Measurements from ENCODE around the gene POFUT2. TPM values are rescaled to one million over a fixed set of nuclear protein-coding genes. Genes with fewer than 3 reads are reported as not detected.
A peak's percentile ranks its signal among the peaks of the same experiment; 100 is the strongest.
"Not testable (repeated sequence)": the region's sequence is repeated elsewhere in the genome, so short reads cannot be mapped to it uniquely, and the experiment has no call there.

POFUT2 gene
- total RNA-seq, 1 experiment from 2014 or later: 33.0 TPM

DNA sequence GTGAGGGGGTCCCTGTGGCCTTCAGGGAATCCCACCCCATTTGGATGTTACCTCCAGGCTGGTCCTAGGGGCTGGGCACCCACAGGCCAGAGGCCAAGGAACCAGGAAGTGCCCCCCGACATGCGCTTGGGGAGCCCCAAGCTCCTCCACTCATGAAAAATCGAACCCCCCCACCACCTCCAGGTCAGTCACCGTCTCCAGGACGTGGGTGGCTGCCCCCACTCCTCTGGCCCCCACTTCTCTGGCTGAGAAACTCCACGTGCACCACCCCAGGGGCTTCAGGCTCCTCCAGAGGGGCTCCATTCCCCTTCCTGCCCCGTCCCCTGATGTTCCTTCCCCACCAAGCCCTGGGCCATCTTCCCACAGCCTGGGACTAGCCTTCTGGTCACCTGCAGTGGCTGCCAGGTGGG lies 30.5 kb upstream of the POFUT2 start:
- no peaks in the 10 kb centered on the region for H3K36me3 ChIP-seq
- no peaks in the 10 kb centered on the region for H3K27me3 ChIP-seq
- no peak overlapping the region for H3K4me3 ChIP-seq
- no peaks in the 10 kb centered on the region for H3K9me3 ChIP-seq
- no peak for DNase-seq

DNA sequence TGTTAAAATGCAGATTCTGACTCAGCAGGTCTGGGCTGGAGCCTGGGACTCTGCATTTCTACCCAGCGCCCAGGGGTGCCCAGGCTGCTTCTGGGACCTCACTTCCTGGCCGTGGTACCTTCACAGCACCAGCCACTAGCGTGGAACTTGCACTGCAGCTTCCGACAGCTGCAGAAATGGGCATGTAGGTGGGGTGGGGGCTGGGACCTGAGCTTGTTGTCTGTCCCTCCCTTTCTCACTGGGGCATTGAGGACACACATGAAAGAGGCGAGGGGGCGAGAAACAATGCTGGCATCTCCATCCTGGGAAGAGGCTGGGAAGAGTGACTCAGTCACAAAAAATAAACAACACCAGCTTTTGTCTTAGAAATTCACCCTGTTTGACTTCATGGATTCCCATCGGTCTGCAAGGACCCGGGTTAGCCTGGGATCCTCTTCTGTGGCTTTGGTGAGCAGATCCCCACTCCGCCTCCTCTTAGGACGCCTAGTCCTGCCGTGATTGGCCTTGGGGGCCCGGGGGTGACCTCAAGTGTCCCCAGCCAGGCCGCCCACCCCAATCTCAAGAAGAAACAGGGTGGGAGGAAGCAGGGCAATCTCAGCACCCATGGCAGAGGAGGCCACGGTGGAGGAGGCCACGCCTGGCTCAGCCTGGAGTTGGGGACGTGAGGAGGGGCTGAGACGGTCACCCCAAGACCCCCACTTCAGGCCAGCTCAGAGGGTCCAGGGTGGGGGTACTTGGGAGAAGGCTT lies 29.9 kb upstream of the POFUT2 start:
- H3K27me3 ChIP-seq: no peaks in the 10 kb centered on the region
- DNase-seq: peak; percentile 83
- peaks cover 2% of the 10 kb centered on the region; the same call in 1 of the 2 replicates for H3K9me3 ChIP-seq
- H3K36me3 ChIP-seq: no peaks in the 10 kb centered on the region
- H3K4me3 ChIP-seq: no peak overlapping the region

DNA sequence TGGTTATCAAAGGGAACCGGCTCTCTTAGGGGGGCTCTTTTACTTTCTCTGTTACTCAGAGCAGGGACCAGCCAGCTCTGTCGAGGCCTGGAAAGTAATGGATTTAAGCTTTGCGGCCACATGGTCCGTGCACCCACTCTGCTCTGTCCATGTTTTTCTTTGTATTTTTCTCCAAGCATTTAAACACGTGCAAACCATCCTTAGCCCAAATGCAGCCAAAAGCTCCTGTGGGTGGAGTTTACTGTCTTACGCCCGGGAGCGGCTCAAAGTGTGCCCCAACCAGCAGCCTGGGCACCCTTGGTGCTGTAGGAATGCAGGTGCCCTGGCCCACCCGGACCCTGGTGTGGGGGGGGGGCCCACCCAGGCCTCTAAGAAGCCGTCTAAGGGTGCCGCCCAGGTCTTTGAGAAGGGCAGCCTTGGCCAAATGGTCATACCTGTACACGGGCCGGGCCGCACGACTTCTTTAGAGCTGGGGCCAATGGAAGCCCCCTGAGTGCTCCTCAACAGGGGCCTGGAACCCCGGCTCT lies 29.2 kb upstream of the POFUT2 start:
- DNase-seq: no peak
- H3K4me3 ChIP-seq: no peak overlapping the region
- H3K36me3 ChIP-seq: no peaks in the 10 kb centered on the region
- H3K9me3 ChIP-seq: peaks cover 7% of the 10 kb centered on the region
- no peaks in the 10 kb centered on the region for H3K27me3 ChIP-seq

DNA sequence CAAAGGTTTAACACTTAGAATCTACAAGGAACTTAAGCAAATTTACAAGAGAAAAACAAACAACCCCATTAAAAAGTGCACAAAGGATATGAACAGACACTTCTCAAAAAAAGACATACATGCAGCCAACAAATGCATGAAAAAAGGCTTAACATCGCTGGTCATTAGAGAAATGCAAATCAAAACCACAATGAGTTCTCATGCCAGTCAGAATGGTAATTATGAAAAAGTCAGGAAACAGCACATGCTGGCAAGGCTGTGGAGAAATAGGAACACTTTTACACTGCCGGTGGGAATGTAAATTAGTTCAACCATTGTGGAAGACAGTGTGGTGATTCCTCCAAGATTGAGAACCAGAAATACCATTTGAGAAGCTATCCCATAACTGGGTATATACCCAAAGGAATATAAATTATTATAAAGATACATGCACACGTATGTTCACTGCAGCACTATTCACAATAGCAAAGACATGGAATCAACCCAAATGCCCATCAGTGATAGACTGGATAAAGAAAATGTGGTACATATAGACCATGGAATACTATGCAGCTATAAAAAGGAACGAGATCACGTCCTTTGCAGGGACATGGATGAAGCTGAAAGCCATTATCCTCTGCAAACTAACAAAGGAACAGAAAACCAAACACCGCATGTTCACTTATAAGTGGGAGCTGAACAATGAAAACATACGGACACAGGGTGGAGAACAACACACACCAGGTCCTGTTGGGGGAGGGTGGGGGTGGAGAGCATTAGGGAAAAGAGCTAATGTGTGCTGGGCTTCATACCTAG lies 28.2 kb upstream of the POFUT2 start:
- not testable (repeated sequence) for H3K9me3 ChIP-seq, H3K4me3 ChIP-seq, DNase-seq, H3K27me3 ChIP-seq, H3K36me3 ChIP-seq

DNA sequence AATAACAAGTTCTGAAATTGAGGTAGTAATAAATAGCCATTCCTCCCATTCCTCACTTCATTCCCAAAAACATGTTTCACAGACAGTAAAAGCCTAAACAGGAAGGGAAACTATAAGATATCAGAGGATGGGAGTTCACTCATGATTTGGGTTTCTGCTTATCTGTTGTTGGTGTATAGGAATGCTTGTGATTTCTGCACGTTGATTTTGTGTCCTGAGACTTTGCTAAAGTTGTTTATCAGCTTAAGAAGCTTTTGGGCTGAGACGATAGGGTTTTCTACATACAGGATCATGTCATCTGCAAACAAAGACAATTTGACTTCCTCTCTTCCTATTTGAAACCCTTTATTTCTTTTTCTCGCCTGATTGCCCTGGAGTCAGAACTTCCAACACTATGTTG lies 26.0 kb upstream of the POFUT2 start:
- Histone ChIP-seq H3K36me3 (no peaks in the 10 kb centered on the region), H3K4me3 (no peak overlapping the region), H3K27me3 (no peaks in the 10 kb centered on the region), H3K9me3 (peaks cover 7% of the 10 kb centered on the region)
- no peak for DNase-seq

DNA sequence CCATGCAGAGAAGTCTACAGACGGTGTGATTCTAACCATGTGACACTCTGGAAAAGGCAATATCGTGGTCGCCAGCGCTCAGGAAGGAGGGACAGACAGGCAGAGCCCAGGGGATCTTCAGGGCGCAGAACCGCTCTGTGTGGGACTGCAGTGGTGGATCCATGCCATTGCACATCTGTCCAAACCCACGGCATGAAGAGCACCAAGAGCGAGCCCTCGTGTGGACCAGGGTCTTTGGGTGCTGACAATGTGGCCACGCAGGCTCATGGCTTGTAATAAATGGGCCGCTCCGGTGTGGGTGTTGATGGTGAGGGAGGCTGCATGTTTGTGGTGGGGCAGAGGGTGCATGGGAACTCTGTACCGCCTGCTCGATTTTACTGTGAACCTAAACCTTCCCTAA lies 25.3 kb upstream of the POFUT2 start:
- peaks cover 7% of the 10 kb centered on the region for H3K9me3 ChIP-seq
- no peak for DNase-seq
- no peaks in the 10 kb centered on the region for H3K36me3 ChIP-seq
- no peak overlapping the region for H3K4me3 ChIP-seq
- H3K27me3 ChIP-seq: no peaks in the 10 kb centered on the region

DNA sequence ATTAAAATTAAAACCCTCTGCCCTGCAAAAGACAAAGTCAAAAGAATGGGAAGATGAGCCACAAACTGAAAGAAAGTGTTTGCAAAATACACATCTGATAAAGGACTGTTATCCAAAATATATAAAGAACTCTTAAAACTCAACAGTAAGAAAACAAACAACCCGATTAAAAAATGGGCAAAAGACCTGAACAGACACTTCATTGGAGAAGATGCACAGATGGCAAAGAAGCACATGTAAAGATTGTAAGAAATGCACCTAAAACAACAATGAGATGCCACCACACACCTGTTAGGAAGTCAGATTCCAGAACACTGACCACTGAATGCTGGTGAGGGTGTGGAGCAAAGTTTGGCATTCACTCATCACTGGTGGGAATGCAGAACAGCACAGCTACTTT lies 24.6 kb upstream of the POFUT2 start:
- Histone ChIP-seq H3K36me3 (no peaks in the 10 kb centered on the region), H3K9me3 (peaks cover 7% of the 10 kb centered on the region), H3K27me3 (no peaks in the 10 kb centered on the region), H3K4me3 (no peak overlapping the region)
- no peak for DNase-seq

DNA sequence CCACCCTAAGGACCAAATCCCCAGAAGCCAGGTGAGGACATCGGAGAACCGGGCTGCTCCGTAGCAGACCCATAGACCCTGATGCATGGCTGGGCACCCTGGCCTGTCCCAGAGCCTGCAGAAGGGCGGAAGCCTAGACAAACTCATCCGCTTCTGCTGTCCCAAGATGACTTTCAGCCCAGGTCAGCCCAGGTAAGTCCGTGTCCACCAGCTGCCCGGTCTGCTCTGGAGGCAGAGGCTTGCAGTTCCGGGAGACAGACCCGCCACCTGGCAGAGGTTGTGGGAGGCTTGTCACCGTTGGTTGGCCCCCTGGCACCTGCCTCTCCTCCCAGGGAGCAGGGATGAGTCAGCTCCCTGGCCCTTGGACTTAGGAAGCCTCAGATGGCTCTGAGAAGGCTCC lies 22.8 kb upstream of the POFUT2 start:
- H3K27me3 ChIP-seq: no peaks in the 10 kb centered on the region
- no peak for DNase-seq
- H3K4me3 ChIP-seq: no peak overlapping the region
- H3K36me3 ChIP-seq: no peaks in the 10 kb centered on the region
- peaks cover 7% of the 10 kb centered on the region for H3K9me3 ChIP-seq

DNA sequence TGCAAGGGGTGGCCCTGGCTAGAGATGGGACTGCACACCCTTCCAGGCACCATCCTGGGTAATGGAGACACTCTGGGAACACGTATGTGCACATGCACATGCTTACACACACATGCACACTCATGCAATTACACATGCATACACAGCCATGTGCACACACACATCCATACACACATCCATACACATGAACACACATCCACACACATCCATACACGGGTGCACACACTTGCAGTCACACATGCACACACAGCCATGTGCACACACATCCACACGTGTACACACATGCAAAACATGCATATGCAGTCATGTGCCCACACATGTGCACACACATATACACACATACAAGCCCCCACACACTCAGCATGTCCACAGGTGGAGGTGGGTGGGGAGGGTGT lies 22.3 kb upstream of the POFUT2 start:
- no peak for DNase-seq
- H3K36me3 ChIP-seq: no peaks in the 10 kb centered on the region
- H3K4me3 ChIP-seq: no peak overlapping the region
- H3K9me3 ChIP-seq: peaks cover 7% of the 10 kb centered on the region
- H3K27me3 ChIP-seq: no peaks in the 10 kb centered on the region

DNA sequence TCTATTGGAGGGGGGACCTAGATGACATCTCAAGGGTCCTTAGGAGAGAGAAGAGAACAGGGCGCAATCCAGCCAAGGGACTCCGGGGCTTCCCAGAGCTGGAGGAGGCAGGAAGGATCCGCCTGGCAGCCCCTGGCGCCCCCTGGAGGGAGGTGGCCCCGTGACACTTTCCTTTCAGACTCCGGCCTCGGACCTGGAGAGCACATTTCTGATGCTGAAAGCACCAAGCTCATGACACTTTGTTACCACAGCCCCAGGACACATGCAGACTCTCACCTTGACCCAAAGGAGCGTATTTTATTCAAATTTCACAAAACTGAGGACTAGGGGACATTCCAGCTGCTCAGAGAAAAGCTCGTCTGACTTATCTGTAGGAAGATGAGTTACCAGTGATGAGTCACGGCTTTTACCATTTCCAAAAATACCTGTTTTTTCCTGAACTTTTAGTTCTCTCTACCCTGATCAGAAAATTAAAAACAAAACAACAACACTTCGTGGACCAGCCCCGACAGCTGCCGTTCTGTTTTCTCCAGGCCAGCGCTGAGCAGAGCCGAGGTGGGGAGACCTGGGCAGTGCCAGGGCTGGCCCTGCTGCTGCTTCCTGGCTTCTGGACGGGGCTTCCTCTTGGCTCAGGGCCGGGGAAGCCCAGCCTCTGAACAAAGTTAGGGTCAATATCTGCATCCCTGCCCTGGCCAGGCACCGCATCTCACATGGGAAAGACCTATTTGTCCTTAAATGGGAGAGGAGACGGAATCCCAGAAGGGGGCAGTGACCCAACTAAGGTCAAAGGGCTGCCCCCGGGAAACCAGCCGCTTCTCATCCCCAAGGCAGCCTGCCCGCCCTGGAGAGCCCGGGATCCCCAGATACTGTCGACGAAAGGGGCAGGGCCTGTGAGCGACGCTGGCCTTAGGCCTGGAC lies 21.6 kb upstream of the POFUT2 start:
- peaks cover 7% of the 10 kb centered on the region for H3K9me3 ChIP-seq
- peak; percentile 63 for DNase-seq
- no peak overlapping the region for H3K4me3 ChIP-seq
- H3K36me3 ChIP-seq: no peaks in the 10 kb centered on the region
- H3K27me3 ChIP-seq: no peaks in the 10 kb centered on the region

DNA sequence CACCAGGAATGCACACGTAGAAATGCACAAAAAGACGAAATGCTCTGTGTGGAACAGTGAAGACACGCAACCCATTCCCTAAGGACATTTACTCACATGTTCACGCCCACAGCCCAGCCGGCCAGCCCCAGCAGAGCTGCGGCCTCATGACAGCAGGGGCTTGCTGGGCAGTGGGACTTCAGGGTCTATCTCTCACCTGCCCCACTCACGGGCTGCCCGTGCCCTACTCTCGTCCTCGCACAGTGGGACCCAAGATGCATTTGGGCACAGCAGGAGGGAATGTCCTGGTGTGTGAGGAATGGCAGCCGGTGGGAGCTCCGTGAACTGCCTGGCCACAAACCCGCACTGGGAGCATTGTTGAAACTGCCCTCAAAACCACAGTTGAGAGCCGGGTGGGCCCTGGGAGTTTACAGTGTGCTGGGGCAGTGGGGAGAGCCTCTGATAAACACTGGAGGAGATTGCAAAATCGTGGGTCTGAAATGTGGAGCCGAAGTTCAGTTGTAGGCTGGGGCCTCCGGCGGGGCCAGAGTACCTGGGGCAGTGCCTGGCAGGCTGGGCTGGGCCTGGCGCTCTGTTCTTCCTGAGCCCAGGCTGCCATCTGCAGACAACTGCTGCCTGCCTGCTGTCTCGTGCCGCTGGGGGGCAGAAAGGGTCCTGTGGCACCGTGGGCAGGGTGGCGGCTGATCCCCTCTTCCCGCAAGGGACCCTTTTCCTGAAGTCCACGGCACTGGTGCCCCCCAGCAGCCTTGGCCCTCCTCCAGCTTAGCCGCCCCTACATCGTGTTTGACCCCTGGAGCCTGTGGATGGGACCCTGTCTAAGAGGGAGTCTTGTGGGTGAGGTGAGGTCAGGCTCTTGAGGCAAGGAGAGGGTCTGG lies 20.7 kb upstream of the POFUT2 start:
- no peak for DNase-seq
- Histone ChIP-seq H3K4me3 (no peak overlapping the region), H3K27me3 (no peaks in the 10 kb centered on the region), H3K9me3 (peaks cover 7% of the 10 kb centered on the region), H3K36me3 (no peaks in the 10 kb centered on the region)

DNA sequence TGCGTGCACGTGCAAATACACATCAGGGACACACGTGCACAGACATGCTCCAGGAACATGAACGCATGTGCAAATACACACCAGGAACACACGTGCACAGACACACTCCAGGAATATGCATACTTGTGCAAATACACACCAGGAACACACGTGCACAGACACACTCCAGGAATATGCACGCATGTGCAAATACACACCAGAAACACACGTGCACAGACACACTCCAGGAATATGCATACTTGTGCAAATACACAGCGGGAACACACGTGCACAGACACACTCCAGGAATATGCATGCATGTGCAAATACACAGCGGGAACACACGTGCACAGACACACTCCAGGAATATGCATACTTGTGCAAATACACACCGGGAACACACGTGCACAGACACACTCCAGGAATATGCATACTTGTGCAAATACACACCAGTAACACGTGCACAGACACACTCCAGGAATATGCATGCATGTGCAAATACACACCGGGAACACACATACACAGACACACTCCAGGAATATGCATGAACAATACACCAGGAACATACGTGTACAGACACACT lies 20.0 kb upstream of the POFUT2 start:
- not testable (repeated sequence) for H3K4me3 ChIP-seq, H3K27me3 ChIP-seq, H3K9me3 ChIP-seq, DNase-seq, H3K36me3 ChIP-seq

DNA sequence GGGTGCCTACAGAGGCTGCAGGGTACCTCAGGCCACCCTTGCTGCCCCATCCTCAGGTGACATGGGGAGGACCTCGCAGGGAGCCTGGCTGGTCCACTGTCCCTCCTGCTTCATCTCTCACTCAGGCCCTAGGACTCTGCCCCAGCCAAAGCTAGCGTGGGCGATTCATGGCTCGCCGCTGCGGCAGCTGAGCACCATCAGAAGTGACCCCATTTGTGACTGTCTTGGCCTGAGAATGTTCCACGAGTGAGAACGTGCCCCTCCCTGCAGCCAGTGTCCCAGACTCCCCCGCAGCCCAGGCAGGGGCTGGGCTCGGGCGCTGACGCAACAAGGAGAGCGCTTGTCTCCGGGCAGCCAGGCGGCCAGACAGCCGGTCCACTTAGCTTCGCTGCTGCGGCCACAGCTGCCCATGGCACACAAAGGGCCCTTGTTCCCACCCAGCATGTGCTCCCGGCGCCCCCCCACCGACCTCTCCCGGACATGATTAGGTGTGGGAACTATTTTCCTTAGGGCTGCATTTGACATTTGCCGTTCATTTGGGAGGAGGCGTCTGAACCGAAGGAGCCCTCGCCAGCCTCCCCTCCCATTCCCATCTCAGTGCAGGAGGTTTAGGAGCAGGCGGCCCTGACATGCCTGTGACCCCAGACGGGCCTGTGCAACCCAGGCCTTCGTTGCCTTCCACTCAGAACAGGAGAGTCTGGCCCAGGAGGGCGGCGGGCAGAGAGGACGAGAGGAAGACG lies 19.3 kb upstream of the POFUT2 start:
- no peaks in the 10 kb centered on the region for H3K36me3 ChIP-seq
- no peaks in the 10 kb centered on the region for H3K27me3 ChIP-seq
- H3K9me3 ChIP-seq: no peaks in the 10 kb centered on the region
- no peak for DNase-seq
- H3K4me3 ChIP-seq: no peak overlapping the region

DNA sequence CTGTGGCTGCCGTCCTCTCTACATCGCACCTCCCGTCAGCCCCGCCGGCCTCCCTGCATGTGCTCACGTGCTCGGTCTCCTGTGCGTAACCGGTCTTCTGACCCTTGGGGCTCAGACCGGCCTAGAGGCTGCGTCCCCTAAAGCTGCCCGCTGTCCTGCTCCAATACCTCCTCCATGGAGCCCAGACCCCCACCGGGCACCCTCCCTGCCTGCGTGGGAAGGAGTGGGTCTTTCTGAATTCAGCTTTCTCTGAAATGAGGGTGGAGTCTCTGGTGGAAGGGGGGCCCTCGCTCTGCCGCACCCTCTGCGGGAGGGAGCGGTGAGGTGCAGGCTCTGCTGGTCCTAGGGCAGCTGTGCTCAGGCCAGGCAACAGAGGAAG lies 18.7 kb upstream of the POFUT2 start:
- H3K36me3 ChIP-seq: no peaks in the 10 kb centered on the region
- H3K4me3 ChIP-seq: no peak overlapping the region
- no peaks in the 10 kb centered on the region for H3K9me3 ChIP-seq
- no peak for DNase-seq
- no peaks in the 10 kb centered on the region for H3K27me3 ChIP-seq

DNA sequence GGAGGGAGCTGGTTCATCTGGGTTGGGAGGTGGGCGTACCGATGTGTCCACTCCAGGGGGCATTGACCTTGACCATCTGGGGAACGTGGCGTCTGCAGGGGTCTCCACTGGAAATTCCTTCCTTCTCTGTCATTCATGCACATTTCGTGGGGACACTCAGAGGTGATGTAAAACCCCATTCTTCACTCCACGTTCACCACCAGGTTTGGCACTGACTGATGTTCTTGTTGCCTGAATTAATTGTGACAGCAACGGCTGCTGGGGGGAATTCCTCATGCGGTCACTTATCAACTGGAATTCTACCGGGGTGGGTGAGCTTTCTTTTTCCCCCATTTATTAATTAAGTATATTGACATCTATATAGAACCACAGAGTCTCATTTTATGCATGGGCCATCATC lies 18.1 kb upstream of the POFUT2 start:
- Histone ChIP-seq H3K4me3 (no peak overlapping the region), H3K9me3 (no peaks in the 10 kb centered on the region), H3K27me3 (no peaks in the 10 kb centered on the region), H3K36me3 (no peaks in the 10 kb centered on the region)
- DNase-seq: no peak

Measured in MG63 (cell line).